NCI-H146 treated with DMSO at 0.1 percent for 48 hours (cell line): ENCODE measurements around the gene REX1BD.

Experiments
- DNase-seq: peaks from one replicate; lab custom pipeline; 2025; ENCODE audit not compliant: unreplicated experiment; lab: John Stamatoyannopoulos, UW

REX1BD gene

GRCh38 chr19:18601875-18602274, 13.3 kb downstream of the REX1BD start:
- no peak for DNase-seq

GRCh38 chr19:18603255-18603957, 14.8 kb downstream of the REX1BD start:
- no peak for DNase-seq

- DNase-seq, result no peak
These were observed 15.6 kb downstream of the REX1BD start for GRCh38 chr19:18603958-18604819.

GRCh38 chr19:18604820-18605159, 16.2 kb downstream of the REX1BD start:
- no peak for DNase-seq

- no peak for DNase-seq
These were observed 16.6 kb downstream of the REX1BD start for GRCh38 chr19:18605196-18605545.

GRCh38 chr19:18605546-18606280, 17.1 kb downstream of the REX1BD start:
- DNase-seq, result no peak

- no peak for DNase-seq
These were observed 18.0 kb downstream of the REX1BD start, which contains the start of gene CRLF1 for GRCh38 chr19:18606281-18607225. Gene CRLF1 (minus strand): TSS chr19:18606799. CDS start chr19:18606656, 143 bp downstream.

- no peak for DNase-seq
These were observed 18.9 kb downstream of the REX1BD start for GRCh38 chr19:18607226-18608101.

GRCh38 chr19:18608102-18608804, 19.7 kb downstream of the REX1BD start:
- DNase-seq, result no peak

- DNase-seq, result no peak
These were observed 20.5 kb downstream of the REX1BD start for GRCh38 chr19:18608805-18609716.

GRCh38 chr19:18609717-18610051, 21.1 kb downstream of the REX1BD start:
- no peak for DNase-seq

GRCh38 chr19:18610245-18610555, 21.6 kb downstream of the REX1BD start:
- no peak for DNase-seq

GRCh38 chr19:18610556-18611326, 22.1 kb downstream of the REX1BD start:
- no peak for DNase-seq

GRCh38 chr19:18611327-18612050, 22.9 kb downstream of the REX1BD start:
- no peak for DNase-seq

GRCh38 chr19:18612051-18612771, 23.6 kb downstream of the REX1BD start:
- no peak for DNase-seq
